GM21528 (cell line): ENCODE results near the gene KIF6.
A peak's percentile ranks its signal among the peaks of the same experiment; 100 is the strongest.

Experiments used
- ATAC-seq: cut with Tn5 transposase; IDR thresholded peaks from one replicate; pipeline ENCODE4 v1.9.1; 2021; ENCODE audit warnings: mild to moderate bottlenecking, moderate library complexity; ENCODE audit not compliant: unreplicated experiment, low FRiP score

The KIF6 gene, protein sequence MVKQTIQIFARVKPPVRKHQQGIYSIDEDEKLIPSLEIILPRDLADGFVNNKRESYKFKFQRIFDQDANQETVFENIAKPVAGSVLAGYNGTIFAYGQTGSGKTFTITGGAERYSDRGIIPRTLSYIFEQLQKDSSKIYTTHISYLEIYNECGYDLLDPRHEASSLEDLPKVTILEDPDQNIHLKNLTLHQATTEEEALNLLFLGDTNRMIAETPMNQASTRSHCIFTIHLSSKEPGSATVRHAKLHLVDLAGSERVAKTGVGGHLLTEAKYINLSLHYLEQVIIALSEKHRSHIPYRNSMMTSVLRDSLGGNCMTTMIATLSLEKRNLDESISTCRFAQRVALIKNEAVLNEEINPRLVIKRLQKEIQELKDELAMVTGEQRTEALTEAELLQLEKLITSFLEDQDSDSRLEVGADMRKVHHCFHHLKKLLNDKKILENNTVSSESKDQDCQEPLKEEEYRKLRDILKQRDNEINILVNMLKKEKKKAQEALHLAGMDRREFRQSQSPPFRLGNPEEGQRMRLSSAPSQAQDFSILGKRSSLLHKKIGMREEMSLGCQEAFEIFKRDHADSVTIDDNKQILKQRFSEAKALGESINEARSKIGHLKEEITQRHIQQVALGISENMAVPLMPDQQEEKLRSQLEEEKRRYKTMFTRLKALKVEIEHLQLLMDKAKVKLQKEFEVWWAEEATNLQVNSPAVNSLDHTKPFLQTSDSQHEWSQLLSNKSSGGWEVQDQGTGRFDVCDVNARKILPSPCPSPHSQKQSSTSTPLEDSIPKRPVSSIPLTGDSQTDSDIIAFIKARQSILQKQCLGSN

DNA sequence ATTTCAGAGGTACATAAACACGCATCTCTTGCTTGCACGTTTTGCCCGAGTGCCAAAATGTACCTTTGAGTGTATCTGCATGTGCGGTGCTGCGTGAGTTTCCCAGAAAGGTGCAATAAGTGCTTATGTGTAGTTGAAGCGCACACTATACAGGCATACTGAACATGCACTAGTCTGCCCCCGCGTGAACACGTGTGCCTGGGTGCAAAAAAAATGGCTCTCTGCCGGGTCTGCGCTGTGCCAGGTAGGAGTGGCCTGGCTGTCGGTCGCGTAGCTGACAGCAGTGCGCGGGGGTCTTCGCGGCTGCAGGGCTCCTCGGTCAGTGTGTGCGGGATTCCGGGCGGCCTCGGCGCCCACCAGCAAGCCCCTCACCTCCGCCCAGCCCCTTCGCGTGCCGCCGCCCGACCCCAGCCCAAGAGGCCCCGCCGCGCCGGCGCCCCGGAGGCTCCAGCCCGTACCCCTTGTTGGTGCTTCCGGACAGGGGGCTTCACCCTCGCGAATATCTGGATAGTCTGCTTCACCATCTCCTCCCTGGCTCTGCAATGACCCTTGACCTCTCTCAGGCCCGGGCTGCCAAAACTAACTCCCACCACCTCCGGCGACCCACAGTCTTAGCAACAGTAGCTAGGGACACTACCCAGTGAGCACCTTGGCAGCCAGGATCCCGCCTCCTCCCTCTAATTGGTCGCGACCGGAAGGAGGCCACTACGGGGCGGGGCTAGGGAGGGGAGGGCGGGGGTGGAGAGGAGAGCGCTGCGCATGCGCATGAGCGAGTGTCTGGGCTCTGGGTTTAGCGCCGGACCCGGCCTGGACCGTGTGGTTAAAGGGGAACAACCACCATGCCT lies at the start of gene KIF6:
TSS of gene KIF6 (minus strand) at position 622 of the 845 bp plus-strand sequence. CDS start at position 524, 98 bp downstream.
- ATAC-seq, result peak; percentile 98

DNA sequence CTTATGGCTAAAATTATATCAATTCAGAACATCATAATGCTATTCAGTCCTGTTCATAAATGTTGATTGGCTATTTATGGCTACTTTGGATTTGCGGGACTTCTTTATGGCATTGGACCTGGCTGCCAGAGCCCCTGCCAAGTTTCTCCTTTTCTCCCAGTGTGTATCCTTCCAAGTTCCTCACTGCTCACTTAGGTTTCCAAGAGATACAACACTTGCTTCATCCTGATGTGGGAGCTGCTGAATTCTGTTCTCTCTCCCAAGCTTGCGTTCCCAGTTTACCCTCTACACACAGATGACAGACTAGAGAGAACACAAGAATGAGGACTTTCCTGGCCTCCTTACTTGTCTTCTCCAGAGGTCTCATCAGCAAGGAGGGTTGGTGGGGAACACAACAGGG lies 48.6 kb upstream of the KIF6 start:
- no peak for ATAC-seq

DNA sequence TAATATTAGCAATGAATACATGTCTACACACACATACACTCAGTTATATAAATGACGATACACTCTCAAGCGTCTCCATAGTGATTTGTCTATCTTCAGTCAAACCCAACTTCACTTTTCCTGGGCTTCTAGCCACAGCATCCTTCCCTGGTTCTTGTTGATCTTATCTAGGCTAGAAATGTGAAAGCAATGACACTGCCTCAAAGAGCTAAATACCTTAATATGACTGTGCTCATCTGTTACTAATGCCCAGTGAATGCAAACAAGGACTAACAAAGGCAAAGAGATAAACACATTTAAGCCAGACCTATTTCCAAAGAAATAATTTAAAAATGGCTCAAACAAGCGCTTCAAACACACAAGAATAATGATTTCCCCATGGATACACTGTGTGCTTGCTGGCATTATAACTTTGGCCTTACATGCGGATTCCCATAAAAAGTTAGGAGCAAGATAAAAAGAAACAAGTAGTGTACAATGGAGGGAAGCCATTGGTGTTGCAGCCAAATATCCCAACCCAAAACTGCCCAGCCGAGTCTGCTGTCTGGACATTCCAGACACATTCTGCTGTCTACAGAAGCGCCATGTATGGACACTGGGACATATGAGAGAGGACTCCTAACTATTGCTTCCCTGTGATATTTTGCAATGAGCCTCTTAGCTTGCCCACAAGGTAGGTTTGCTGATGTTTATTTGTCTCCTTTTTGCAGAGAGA lies 47.5 kb upstream of the KIF6 start:
- no peak for ATAC-seq

DNA sequence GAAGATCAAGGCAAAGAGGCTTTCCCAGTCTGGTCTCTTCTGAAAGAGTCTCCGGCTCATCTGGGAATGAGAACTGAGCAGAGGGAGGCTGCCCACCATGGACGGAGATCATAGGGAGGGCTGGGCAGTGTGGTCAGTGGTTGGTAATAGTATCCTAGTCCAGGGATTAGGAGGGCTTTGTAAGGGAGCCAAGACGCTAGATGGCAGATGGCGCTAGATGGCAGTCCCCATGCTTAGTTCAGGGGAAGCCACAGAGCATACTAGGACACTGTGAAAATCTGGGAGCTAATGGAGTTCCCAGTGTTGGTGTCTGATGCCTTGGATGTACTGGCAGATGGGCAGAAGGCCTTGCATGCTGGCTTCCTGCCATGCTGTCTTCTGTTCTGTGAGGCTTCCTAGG lies 45.2 kb upstream of the KIF6 start:
- no peak for ATAC-seq

GRCh38 chr6:39769012-39769411 lies 43.8 kb upstream of the KIF6 start:
- no peak for ATAC-seq

DNA sequence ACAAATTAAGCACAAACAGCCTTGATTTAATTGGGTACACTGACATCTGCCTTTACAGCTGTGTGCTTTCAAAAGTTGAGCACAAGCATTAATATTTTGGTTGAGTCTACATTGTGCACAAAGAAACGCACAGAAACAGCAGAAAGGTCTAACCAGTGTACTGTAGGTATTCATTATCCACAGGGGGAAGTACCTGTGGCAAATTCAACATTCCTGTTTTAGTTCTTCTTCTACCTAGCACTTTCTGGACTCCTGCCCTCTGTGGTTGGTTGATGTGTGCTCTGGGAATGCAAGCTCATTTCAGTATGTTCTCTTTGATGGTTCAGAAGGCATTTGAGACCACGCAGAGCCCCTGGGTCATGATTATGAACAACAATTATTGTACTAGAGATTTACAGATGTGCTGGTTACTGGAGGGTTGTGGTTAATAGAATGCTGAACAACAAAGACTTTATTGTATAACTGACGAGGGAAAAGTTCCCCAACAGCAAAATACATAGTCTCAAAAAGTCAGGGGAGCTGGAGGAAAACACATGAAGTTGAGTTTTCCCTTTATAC lies 40.4 kb upstream of the KIF6 start:
- ATAC-seq, result no peak

- no peak for ATAC-seq
These were observed 35.2 kb upstream of the KIF6 start for GRCh38 chr6:39760226-39760952.

GRCh38 chr6:39758905-39759605 lies 33.8 kb upstream of the KIF6 start:
- ATAC-seq, result no peak

- ATAC-seq, result no peak
These were observed 31.4 kb upstream of the KIF6 start for GRCh38 chr6:39756582-39756981.

- ATAC-seq, result no peak
These were observed 30.0 kb upstream of the KIF6 start for GRCh38 chr6:39755231-39755630.

GRCh38 chr6:39754514-39755115 lies 29.4 kb upstream of the KIF6 start:
- no peak for ATAC-seq

DNA sequence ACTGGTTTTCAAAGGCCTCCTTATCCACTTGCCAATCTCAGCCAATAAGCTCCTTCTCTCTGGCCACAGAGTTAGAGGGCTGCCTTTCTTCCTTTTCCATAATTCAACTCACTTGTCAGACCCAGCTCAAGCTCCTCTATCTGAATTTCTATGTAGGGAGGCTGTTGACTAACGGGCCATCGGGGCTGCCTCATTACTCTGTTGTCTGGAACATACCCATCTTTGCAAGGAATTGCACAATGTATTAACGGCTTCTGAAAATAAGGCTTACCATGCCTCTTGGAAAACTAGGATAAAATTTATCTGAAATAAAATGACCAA lies 28.5 kb upstream of the KIF6 start:
- ATAC-seq, result no peak

DNA sequence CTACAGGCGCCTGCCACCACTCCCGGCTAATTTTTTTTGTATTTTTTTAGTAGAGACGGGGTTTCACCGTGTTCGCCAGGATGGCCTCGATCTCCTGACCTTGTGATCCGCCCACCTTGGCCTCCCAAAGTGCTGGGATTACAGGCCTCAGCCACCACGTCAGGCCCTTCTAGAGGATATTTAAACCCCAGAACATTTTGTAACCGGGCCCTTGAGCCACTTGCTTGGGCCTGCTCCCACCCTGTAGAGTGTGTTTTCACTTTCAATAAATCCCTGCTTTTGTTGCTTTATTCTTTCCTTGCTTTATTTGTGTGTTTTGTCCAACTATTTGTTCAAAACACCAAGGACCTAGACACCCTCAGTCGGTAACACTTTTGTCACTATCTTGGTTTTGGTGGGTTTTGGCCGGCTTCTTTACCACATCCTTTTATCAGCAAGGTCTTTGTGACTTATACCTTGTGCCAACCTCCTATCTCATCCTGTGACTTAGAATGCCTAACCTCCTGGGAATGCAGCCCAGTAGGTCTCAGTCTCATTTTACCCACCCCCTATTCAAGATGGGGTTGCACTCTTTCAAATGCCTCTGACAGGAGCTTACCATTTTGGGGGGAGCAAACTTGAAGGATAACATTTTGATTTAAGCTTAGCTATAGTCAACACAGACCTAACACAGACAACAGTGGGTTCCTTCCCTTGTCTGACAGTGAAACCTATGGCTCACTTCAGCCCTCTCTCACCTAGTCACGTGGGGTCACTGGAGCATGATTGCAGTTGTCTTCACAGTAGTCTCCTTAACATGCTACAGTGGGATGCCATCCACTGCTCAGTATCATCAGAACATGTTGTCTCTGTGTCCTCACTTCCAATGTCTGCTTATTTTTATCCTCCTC lies 27.9 kb upstream of the KIF6 start:
- no peak for ATAC-seq

- ATAC-seq, result no peak
These were observed 21.6 kb upstream of the KIF6 start for GRCh38 chr6:39746795-39747194.

DNA sequence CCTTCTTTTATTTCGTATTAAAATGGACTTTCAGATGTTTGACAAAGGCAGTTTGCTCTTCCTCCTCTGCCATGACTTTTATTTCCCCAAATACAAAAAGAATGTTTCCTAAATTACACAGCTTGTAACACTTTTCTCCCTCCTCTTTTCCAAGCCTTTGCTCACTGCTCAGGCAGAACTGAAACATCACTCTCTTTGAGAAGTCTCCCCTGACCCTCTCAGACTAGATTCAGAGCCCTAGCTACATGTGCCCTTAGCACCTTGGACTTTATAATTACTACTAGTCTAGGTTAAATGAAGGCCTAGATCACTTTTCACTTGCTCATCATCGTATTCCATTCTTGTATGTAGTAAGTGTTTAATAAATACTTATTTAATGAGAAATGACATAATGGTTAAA lies 8.5 kb upstream of the KIF6 start:
- ATAC-seq, result no peak

DNA sequence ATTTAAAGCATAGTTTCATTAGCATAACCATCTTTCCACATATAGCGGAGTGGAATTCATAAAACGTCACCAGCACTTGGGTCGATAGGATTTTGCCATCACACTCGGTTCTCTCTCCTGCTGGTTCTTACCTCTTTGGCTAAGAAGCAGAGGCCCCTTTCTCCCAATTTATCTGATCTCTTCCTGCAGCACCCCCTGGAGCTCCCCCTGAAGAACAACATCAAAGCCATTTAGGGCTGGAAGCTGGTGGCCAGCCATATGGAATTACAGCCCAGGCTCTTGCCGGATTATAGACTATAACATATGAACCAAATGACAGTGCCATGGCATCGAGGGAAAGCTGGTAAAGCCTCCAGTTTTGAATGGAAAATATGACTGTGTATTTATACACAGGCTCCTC lies 6.4 kb upstream of the KIF6 start:
- no peak for ATAC-seq

- no peak for ATAC-seq
These were observed 4.7 kb upstream of the KIF6 start for GRCh38 chr6:39729945-39730344.

DNA sequence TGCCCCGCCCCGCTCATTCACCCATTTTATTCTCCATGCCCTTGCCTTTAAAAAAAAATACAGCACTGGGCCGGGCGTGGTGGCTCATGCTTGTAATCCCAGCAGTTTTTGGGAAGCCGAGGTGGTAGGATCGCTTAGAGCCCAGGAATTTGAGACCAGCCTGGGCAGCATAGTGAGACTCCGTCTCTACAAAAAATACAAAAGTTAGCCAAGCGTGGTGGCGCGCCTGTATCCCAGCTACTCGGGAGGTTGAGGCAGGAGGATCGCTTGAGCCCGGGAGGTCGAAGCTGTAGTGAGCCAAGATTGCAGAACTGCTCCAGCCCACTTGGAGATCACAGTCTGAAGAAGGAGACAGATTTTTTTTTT lies 407 bp upstream of the KIF6 start:
- ATAC-seq, result no peak
